IMR-90 (cell line): ENCODE measurements around the gene PSMD4. TPM values are rescaled to one million over a fixed set of nuclear protein-coding genes. Genes with fewer than 3 reads are reported as not detected.

Experiments
- ATAC-seq: fragments of 200-7000 bp; cut with Tn5 transposase; 2 replicates; pipeline ENCODE4 v1.9.1; 2020; ENCODE audit warnings: low read depth, mild to moderate bottlenecking, moderate library complexity
- BruUV-seq: library from RNA; stranded (reverse); fragments of 400-500 nt; replicated peaks from 2 replicates; lab custom pipeline; 2021; lab: Mats Ljungman, UMichigan
- CTCF ChIA-PET: fragments of 300-600 bp; formaldehyde crosslinking; extraction: SDS; loops from one replicate; lab custom pipeline; 2021; ENCODE audit warnings: antibody characterized with exemption; lab: Yijun Ruan, JAX
- POLR2A ChIA-PET: fragments of 300-600 bp; sonication (Branson Sonifier 250); formaldehyde crosslinking; loops from one replicate; lab custom pipeline; 2022; ENCODE audit warnings: antibody characterized with exemption; ENCODE audit not compliant: unreplicated experiment; lab: Charles Lee
- DNase-seq: peaks from one replicate; pipeline ENCODE4 v3.0.0; 2013
- H2AFZ ChIP-seq: replicated peaks from 2 replicates; pipeline ENCODE3; 2013; ENCODE audit warnings: low read length, mild to moderate bottlenecking; ENCODE audit not compliant: poor library complexity
- H2AK5ac ChIP-seq: 2 replicates; pipeline ENCODE4 v1.6.1; 2013; ENCODE audit warnings: low read depth, low read length, inconsistent platforms
- H2AK9ac ChIP-seq: replicated peaks from 2 replicates; pipeline ENCODE3; 2013; ENCODE audit warnings: mild to moderate bottlenecking, low read depth, low read length, moderate library complexity; ENCODE audit not compliant: poor library complexity
- H2BK120ac ChIP-seq: 2 replicates; pipeline ENCODE4 v1.6.1; 2013; ENCODE audit warnings: low read depth, low read length, inconsistent platforms
- H2BK15ac ChIP-seq: 3 replicates; pipeline ENCODE4 v1.6.1; 2013; ENCODE audit warnings: low read depth, low read length, inconsistent platforms
- H2BK20ac ChIP-seq: 2 replicates; pipeline ENCODE4 v1.6.1; 2013; ENCODE audit warnings: low read depth, mild to moderate bottlenecking, inconsistent platforms, low read length, moderate library complexity
- H2BK5ac ChIP-seq: 2 replicates; pipeline ENCODE4 v1.6.1; 2013; ENCODE audit warnings: mild to moderate bottlenecking, low read depth, low read length, inconsistent platforms; ENCODE audit not compliant: poor library complexity, severe bottlenecking
- H3K14ac ChIP-seq: replicated peaks from 2 replicates; pipeline ENCODE4 v1.6.1; 2013; ENCODE audit warnings: low read depth, low read length, inconsistent platforms
- H3K18ac ChIP-seq: 2 replicates; pipeline ENCODE4 v1.6.1; 2013; ENCODE audit warnings: low read depth, low read length, control low read depth
- H3K23ac ChIP-seq: 2 replicates; pipeline ENCODE4 v1.6.1; 2013; ENCODE audit warnings: low read depth, low read length, inconsistent platforms
- H3K27ac ChIP-seq: 2 replicates; pipeline ENCODE4 v1.5.1; 2013; ENCODE audit warnings: mild to moderate bottlenecking, control low read depth, low read length; ENCODE audit not compliant: insufficient read depth
- H3K27me3 ChIP-seq: 2 replicates; pipeline ENCODE4 v1.6.1; 2013; ENCODE audit warnings: low read length; ENCODE audit not compliant: control insufficient read depth, insufficient read depth
- H3K36me3 ChIP-seq: 2 replicates; pipeline ENCODE4 v1.6.1; 2013; ENCODE audit warnings: low read length, mixed read lengths; ENCODE audit not compliant: control insufficient read depth, insufficient read depth
- H3K4ac ChIP-seq: 2 replicates; pipeline ENCODE4 v1.6.1; 2013; ENCODE audit warnings: low read depth, low read length, inconsistent platforms
- H3K4me1 ChIP-seq: 2 replicates; pipeline ENCODE4 v1.6.1; 2013; ENCODE audit warnings: low read length, mixed read lengths; ENCODE audit not compliant: control insufficient read depth, insufficient read depth
- H3K4me2 ChIP-seq: 2 replicates; pipeline ENCODE4 v1.6.1; 2013; ENCODE audit warnings: low read depth, mild to moderate bottlenecking, control low read depth, low read length, moderate library complexity
- H3K4me3 ChIP-seq: 2 replicates; pipeline ENCODE4 v1.5.1; 2013; ENCODE audit warnings: low read depth, mild to moderate bottlenecking, control low read depth, low read length, moderate library complexity; ENCODE audit not compliant: insufficient read depth
- H3K56ac ChIP-seq: 2 replicates; pipeline ENCODE4 v1.6.1; 2013; ENCODE audit warnings: low read length, inconsistent platforms; ENCODE audit not compliant: insufficient read depth; ENCODE audit errors: extremely low read depth
- H3K79me1 ChIP-seq, 2 experiments: 2 replicates each; pipeline ENCODE4 v1.6.1; 2013; ENCODE audit warnings: low read length in 2 of 2, inconsistent platforms in 1 of 2, low read depth in 1 of 2
- H3K9ac ChIP-seq: 2 replicates; pipeline ENCODE4 v1.6.1; 2013; ENCODE audit warnings: low read depth, low read length, control low read depth
- H3K9me1 ChIP-seq: 2 replicates; pipeline ENCODE4 v1.6.1; 2013; ENCODE audit warnings: low read length, inconsistent platforms; ENCODE audit not compliant: insufficient read depth
- H3K9me3 ChIP-seq: 2 replicates; pipeline ENCODE4 v1.6.1; 2013; ENCODE audit warnings: low read length; ENCODE audit not compliant: control insufficient read depth, insufficient read depth
- H4K20me1 ChIP-seq: 2 replicates; pipeline ENCODE4 v1.6.1; 2013; ENCODE audit warnings: low read length, inconsistent platforms; ENCODE audit not compliant: insufficient read depth
- H4K5ac ChIP-seq: 2 replicates; pipeline ENCODE4 v1.6.1; 2013; ENCODE audit warnings: mild to moderate bottlenecking, low read depth, low read length, control low read depth
- H4K8ac ChIP-seq, 2 experiments: 2 replicates each; pipeline ENCODE4 v1.6.1; 2013; ENCODE audit warnings: low read depth in 2 of 2, low read length in 2 of 2, control low read depth in 1 of 2, inconsistent platforms in 1 of 2
- H4K91ac ChIP-seq: 2 replicates; pipeline ENCODE4 v1.6.1; 2013; ENCODE audit warnings: low read depth, low read length, inconsistent platforms; ENCODE audit not compliant: insufficient read depth
- CTCF ChIP-seq: conservative IDR thresholded peaks from 2 replicates; pipeline ENCODE4 v1.5.1; 2012; ENCODE audit warnings: mild to moderate bottlenecking, low read depth, low read length, improper control_type of control experiment
- RCOR1 ChIP-seq: IDR thresholded peaks from 2 replicates; pipeline ENCODE4 v1.6.1; 2012; ENCODE audit warnings: mild to moderate bottlenecking, low read length, improper control_type of control experiment; ENCODE audit not compliant: insufficient replicate concordance
- RFX5 ChIP-seq: IDR thresholded peaks from 2 replicates; pipeline ENCODE4 v1.8.0; 2012; ENCODE audit warnings: low read depth, mild to moderate bottlenecking, low read length, moderate library complexity
- WGBS, 2 experiments: methylation state at CpG; one replicate each; pipeline versions ENCODE4 v1.1.5 to v1.1.7; 2013; ENCODE audit warnings: missing lambda C conversion rate in 2 of 2; ENCODE audit not compliant: insufficient read length in 1 of 2; ENCODE audit errors: extremely low coverage in 2 of 2; 5-methylcytosine and 5-hydroxymethylcytosine counted together
- dilution Hi-C: fragments of 300-500 bp; cut with HindIII; formaldehyde crosslinking; loops from one replicate; pipeline ENCODE4 v1.14.3; 2018; ENCODE audit warnings: low sequenced_read_pairs; ENCODE audit not compliant: unreplicated experiment
- in situ Hi-C: fragments of 300-500 bp; cut with MboI; formaldehyde crosslinking; loops from 3 replicates; pipeline ENCODE4 v1.14.3; 2019; ENCODE audit warnings: low sequenced_read_pairs, inconsistent platforms, mixed read lengths
- intact Hi-C: fragments of 100-400 bp; cut with micrococcal nuclease; formaldehyde crosslinking; loops from 2 replicates; pipeline ENCODE4 v1.10.0; 2022
- polyA plus RNA-seq, 3 experiments: library from polyadenylated mRNA; depleted of rRNA; stranded (reverse); fragments of >200 nt; gene quantifications; 2 replicates each; pipeline ENCODE4 v1.2.3, GENCODE V29; 2012; ENCODE audit warnings: low replicate concordance in 1 of 3
- total RNA-seq: library from RNA; depleted of rRNA; stranded (reverse); fragments of >200 nt; gene quantifications from 2 replicates; pipeline ENCODE4 v1.2.3, GENCODE V29; 2012

The PSMD4 gene
- total and polyA plus RNA-seq, 2 of the 4 experiments (the other 2 are of a cell fraction), result 289 to 314 TPM

GRCh38 chr1:151211972-151212705 is 42.4 kb upstream of the PSMD4 start:
- Histone ChIP-seq H2BK120ac (no peak overlapping the region), H3K27me3 (no peaks in the 10 kb centered on the region), H3K9me3 (no peaks in the 10 kb centered on the region), H3K79me1 (peaks cover 4 to 64% of the 10 kb centered on the region in 2 experiments; a peak in 3 of 4 replicates), H4K5ac (no peak overlapping the region), H4K91ac (no peak overlapping the region), H3K36me3 (peaks cover 25% of the 10 kb centered on the region), H4K8ac (no peak overlapping the region), H2AK5ac (no peak overlapping the region), H2AFZ (no peak overlapping the region), H3K9ac (no peak overlapping the region), H3K4me1 (peaks cover 1% of the 10 kb centered on the region; the same call in 1 of the 2 replicates), H2BK20ac (no peak overlapping the region), H3K27ac (no peak overlapping the region), H3K14ac (no peak overlapping the region), H2AK9ac (no peak overlapping the region), H3K18ac (no peak overlapping the region), H3K9me1 (peaks cover 8% of the 10 kb centered on the region; the same call in 1 of the 2 replicates), H3K4ac (no peak overlapping the region), H3K4me3 (no peak overlapping the region), H3K56ac (no peak overlapping the region), H3K23ac (0 out of 2 replicates have a peak overlapping the region, but pooled peaks have one; percentile 26), H2BK15ac (no peak overlapping the region), H3K4me2 (no peak overlapping the region), H4K20me1 (peaks cover 79% of the 10 kb centered on the region), H2BK5ac (peak overlapping the region; percentile 1)
- intact Hi-C loops, result no loop called here
- DNase-seq, result no peak
- in situ Hi-C loops, result no loop called here
- dilution Hi-C loops, result no loop called here
- no peak for ATAC-seq
- WGBS, 2 experiments, result no CpG with 5 or more reads among the region's 15 CpGs
- ChIA-PET POLR2A (interaction anchor here (0.6 kb wide), 1 partner anchor 11 kb away, joined by 3 read pairs; no protein-coding TSS in a partner anchor), CTCF (no interaction called here)
- TF ChIP-seq CTCF (no peak), RFX5 (no peak), RCOR1 (no peak)
- no TSS peak for BruUV-seq
